Measurements from ENCODE around the gene TRHDE. TPM values are rescaled to one million over a fixed set of nuclear protein-coding genes. Genes with fewer than 3 reads are reported as not detected.

TRHDE gene
- total and polyA plus RNA-seq, 2 of the 13 experiments (the other 11 are each of a cell fraction or from before 2014, with no cell fraction given), result not detected

GRCh38 chr12:72267974-72268373 lies 4.2 kb upstream of the TRHDE start (continued):
- TF ChIP-seq GPBP1L1 (CRISPR knock-in tag; IDR thresholded peaks at IDR 0.05) (no peak), HOXD1 (CRISPR knock-in tag; IDR thresholded peaks at IDR 0.05) (no peak), MAX (IDR thresholded peaks at IDR 0.05) (no peak), ZNF138 (CRISPR knock-in tag; IDR thresholded peaks at IDR 0.05; ENCODE audit: low read depth) (no peak), ZNF460 (CRISPR knock-in tag; IDR thresholded peaks at IDR 0.05; ENCODE audit: borderline replicate concordance) (no peak), ZSCAN30 (CRISPR knock-in tag; IDR thresholded peaks at IDR 0.05) (no peak), PATZ1 (CRISPR knock-in tag; IDR thresholded peaks at IDR 0.05) (no peak)

- Histone ChIP-seq H3K9ac (ENCODE audit: insufficient read depth, low read depth, low read length) (no peak overlapping the region), H3K4me2 (ENCODE audit: low read depth, low read length) (no peak overlapping the region), H3K36me3 (replicated peaks in 1 of 2; ENCODE audit: control insufficient read depth in 1 of 2, insufficient read depth in 2 of 2, low read length in 2 of 2) (no peaks in the 10 kb centered on the region), H3K9me3 (ENCODE audit: low read length) (no peaks in the 10 kb centered on the region), H3K4me3 (replicated peaks in 1 of 3; ENCODE audit: insufficient read depth in 1 of 3, low read depth in 2 of 3, low read length in 3 of 3) (no peak overlapping the region), H4K20me1 (ENCODE audit: insufficient read depth, low read length) (no peaks in the 10 kb centered on the region), H3K79me2 (ENCODE audit: insufficient read depth, low read length) (no peaks in the 10 kb centered on the region), H2AFZ (ENCODE audit: low read length) (no peak overlapping the region), H3K4me1 (ENCODE audit: insufficient read depth, low read length) (no peaks in the 10 kb centered on the region; the same call in 1 of the 2 replicates), H3K27me3 (ENCODE audit: control insufficient read depth in 1 of 2, insufficient read depth in 2 of 2, low read length in 2 of 2) (peaks cover 8 to 28% of the 10 kb centered on the region in 2 experiments; a peak in 4 of 5 replicates), H3K27ac (ENCODE audit: extremely low read length, insufficient read depth, low read length) (no peak overlapping the region)
- 2% methylated on average over 2 of the region's 2 CpGs for WGBS (ENCODE audit: low lambda C conversion rate)
- POLR2A ChIA-PET, result no interaction called here
- ATAC-seq, result no peak
- TF ChIP-seq ZNF780A (CRISPR knock-in tag; IDR thresholded peaks at IDR 0.05) (no peak), ZMYM2 (CRISPR knock-in tag; IDR thresholded peaks at IDR 0.05) (no peak), HMGA1 (CRISPR knock-in tag; conservative IDR thresholded peaks at IDR 0.05) (no peak), ZNF670 (CRISPR knock-in tag; IDR thresholded peaks at IDR 0.05; ENCODE audit: borderline replicate concordance) (no peak)
- intact Hi-C loops (cut with micrococcal nuclease; ENCODE audit: unreplicated experiment), result no loop called here
- in situ Hi-C loops (cut with HindIII; ENCODE audit: extremely low pct_ligation_motif_present, low pct_unique_long_range_greater_than_20kb), result no loop called here
- no peak for FAIRE-seq
- DNase-seq (ENCODE audit: low spot score), result no peak
- no TSS peak for BruUV-seq (replicated peaks)
- CTCF ChIA-PET (ENCODE audit: low intra/inter-chr PET ratio, low total read pairs), result no interaction called here
These were observed 3.8 kb upstream of the TRHDE start for GRCh38 chr12:72268386-72268785.
